Erythroblast (primary cell): ENCODE measurements around the gene STAT5A.

Experiments used
- DNase-seq, 2 experiments: peaks; one replicate each; lab custom pipeline; 2025; lab: John Stamatoyannopoulos, UW
- GATA1 ChIP-seq: IDR thresholded peaks from 2 replicates; pipeline ENCODE4 v1.6.1; 2011; ENCODE audit warnings: low read depth, mild to moderate bottlenecking, control low read depth, low read length, moderate library complexity
- POLR2A ChIP-seq: IDR thresholded peaks from 2 replicates; pipeline ENCODE4 v1.6.1; 2011; ENCODE audit warnings: mild to moderate bottlenecking, low read length

The STAT5A gene

DNA sequence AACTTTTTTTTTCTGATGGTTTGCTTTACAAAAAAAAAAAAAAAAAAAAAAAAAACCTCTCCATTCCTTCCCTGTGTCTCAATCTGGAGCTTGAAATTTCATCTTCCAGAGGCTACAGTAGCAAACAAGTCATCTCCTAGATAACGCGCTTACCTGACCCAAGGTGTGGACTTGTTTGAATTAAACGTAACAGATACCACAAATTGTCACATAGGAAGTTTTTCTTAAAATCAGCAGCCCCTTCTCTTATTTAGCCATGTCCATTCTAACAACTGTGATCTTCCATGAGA, 14.1 kb upstream of the STAT5A start:
- DNase-seq: peak in 1 of 2 experiments; percentile 64
- no peak for TF ChIP-seq GATA1
- TF ChIP-seq POLR2A: no peak

DNA sequence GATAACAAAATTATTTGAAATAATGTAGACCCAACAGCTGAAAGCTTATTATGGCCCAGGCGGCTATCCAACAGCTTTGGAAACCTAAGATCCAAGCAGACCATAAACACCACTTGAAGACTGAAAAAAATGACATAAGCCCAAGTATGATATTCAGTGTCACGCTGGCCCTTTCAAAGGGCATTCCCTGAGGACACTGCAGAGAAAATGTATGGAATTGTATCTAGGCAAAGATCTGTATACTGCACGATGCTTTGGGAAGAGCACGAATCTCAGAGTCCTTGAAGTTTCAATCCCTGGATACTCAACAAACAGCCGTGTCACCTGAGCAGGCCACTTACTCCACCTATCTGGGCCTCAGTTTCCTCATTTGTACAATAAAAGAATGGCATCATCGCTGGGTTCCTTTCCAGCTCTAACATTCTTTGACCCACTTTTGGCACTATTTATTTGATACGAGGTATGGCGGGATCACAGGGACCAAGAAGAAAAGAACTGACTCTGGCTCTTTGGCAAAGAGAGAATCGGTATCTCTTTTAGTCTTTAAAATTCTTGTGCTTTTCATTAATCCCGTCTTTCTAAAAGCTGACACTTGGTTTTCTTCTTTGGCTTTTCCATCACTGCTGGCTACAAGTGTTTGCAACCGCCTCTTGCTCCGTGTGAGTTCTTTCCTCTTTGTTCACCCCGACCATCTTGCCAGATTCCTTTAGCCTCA, 13.3 kb upstream of the STAT5A start:
- DNase-seq: peak; percentile 31 to 74

DNA sequence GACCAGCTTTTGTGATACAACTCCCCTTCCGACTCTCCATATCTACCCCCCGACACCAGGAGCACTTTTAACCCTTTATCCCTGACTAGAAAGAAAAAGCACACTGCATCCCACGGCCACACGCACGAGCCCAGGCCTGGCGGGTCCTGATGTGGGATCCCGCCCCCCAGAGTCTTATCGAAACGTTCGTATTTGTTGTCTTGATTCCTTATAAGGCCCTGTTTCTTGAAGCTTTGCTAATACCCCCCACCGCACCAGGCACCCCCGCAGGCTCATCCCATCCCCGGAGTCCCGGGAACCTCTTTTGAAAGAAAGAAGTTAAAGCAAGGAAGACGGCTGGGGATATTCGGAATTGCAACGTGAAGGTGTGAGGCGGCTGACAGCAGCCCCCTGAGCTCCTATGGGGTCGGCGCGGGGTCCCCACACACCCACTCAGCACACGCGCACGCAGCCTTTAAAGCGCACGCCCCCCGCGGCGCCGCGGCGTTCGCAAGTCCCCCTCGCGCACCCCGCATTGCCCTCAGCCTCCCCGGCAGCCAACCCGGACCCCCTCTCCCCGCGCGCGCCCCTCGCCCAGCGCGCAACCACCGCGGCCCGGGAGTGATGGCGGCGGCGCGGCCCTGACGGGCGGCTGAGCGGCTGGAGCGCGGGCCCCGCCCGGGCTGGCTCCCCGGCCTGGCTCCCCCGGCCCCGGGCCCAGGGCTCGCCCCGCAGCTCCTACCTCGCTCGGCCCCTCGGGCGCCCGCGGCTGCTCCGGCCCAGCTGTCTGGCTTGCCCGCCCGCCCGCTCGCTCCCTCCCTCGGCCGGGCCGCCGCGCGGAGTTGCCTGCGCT, 12.6 kb upstream of the STAT5A start:
- TF ChIP-seq GATA1 (no peak), POLR2A (peak; percentile 79)
- peak; percentile 90 to 91 for DNase-seq

More for the DNA sequence above, 13.3 kb upstream of the STAT5A start:
- TF ChIP-seq GATA1 (no peak), POLR2A (no peak)

GRCh38 chr17:42276359-42276608, 12.0 kb upstream of the STAT5A start, which contains the start of gene STAT5B:
STAT5B (minus strand) TSS chr17:42276391; CDS start chr17:42232127, 44,264 bp downstream.
- TF ChIP-seq GATA1 (no peak), POLR2A (peak; percentile 72)
- peak; percentile 84 to 92 for DNase-seq

DNA sequence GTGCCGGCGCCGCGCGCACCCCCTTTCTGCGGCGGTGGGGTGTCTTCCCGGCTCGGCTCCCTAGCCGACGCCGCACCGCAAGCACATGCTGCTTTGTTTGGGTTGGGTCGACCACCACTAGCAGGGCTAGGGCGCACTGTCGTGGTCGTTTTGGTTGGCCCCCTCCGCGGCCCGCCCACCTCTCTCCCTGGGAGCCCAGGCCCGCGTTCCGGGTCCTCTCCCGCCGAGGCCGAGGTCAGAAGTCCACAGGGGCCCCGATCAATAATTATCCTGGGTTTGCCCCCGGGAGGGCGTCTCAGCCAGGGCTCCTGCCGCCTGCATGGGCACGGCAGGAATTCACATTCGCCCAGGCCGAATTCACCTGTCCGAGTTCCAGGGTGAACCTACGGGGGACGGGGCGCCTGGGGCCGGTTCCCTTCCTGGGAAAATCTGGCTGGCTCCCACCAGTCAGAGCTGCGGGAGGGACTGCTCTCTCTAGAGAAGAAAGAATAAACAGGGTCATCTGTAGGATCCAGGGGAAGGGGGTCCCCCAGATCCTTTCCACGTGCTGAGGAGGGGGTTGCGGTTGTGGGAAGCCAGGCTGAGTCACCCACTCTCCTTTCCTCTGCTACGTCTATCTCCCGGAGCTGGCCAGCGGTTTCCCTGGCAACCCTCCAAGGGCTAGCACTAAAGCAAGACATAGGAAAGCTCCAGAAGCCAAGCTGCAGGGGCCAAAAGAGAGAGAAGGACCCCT, 11.5 kb upstream of the STAT5A start:
- no peak for TF ChIP-seq POLR2A
- no peak for TF ChIP-seq GATA1
- peak; percentile 66 to 72 for DNase-seq

DNA sequence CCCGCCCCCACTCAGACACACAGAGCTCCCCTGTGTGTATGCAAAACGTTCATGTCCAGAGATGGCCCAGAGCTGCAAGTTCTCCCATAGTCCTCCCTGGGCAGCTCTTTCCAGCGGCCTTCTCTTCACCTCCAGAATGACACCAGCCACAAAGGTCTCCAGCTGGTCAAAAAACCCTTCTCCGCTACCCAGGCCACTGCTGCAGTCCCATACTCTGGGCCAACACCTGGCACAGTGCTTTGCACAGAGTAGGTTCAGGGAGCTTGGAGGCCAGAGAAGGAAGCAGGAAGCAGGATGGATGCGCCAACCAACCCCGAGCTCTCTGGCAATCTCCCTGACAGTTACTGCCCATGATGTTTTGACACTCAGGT, 11.0 kb upstream of the STAT5A start:
- no peak for DNase-seq
- TF ChIP-seq POLR2A (no peak), GATA1 (no peak)

DNA sequence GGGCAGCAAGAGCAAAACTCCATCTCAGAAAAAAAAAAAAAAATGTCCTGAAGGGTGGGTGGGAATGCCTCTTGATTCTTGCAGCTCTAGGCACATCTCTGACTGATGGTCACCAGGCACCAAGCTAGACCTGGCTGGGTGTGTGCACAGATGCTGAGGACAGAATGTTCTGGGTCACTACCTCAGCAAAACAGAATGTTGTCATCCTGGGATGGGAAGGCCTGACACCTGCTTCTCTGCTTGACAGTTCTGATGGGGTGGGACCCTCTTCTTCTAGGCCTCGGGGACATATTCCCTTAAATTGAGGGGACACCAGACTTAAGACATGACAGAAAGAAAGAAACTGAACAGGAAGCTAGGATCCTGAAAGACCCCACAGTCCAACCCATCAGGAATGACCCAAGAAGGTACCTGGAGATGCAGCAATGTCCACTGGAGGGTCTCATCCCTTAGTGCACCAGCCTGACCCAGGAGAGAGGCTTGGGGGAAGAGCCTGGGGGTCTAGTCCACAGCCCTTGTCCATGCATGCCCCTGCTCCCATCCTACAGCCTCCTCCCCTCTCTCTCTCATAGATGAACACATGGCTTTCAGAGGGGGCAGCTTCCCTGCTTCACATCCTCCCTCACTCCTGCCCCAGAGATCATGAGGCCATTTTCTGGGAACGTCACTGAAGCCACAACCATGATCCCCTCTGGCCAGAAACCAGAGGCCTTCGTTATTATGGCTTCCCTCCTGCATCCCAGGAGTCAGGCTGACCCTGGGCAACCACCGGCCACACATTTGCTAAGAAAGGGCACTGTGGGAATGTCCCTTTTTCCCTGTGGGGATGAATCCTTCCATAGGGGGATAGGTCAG, 8.3 kb upstream of the STAT5A start:
- DNase-seq: no peak
- no peak for TF ChIP-seq POLR2A
- TF ChIP-seq GATA1: no peak

GRCh38 chr17:42281571-42282096, 6.7 kb upstream of the STAT5A start:
- TF ChIP-seq POLR2A (no peak), GATA1 (no peak)

GRCh38 chr17:42282478-42283080, 5.7 kb upstream of the STAT5A start:
- no peak for DNase-seq
- TF ChIP-seq POLR2A (no peak), GATA1 (no peak)

More at GRCh38 chr17:42281571-42282096, 6.7 kb upstream of the STAT5A start:
- DNase-seq: no peak

GRCh38 chr17:42283241-42284023, 4.9 kb upstream of the STAT5A start:
- TF ChIP-seq GATA1: no peak
- no peak for TF ChIP-seq POLR2A
- no peak for DNase-seq

- TF ChIP-seq POLR2A (no peak), GATA1 (no peak)
Observed at GRCh38 chr17:42284024-42284369, 4.3 kb upstream of the STAT5A start.

GRCh38 chr17:42284566-42284965, 3.7 kb upstream of the STAT5A start:
- DNase-seq: no peak
- TF ChIP-seq POLR2A: no peak
- TF ChIP-seq GATA1: no peak

More at GRCh38 chr17:42284024-42284369, 4.3 kb upstream of the STAT5A start:
- no peak for DNase-seq

DNA sequence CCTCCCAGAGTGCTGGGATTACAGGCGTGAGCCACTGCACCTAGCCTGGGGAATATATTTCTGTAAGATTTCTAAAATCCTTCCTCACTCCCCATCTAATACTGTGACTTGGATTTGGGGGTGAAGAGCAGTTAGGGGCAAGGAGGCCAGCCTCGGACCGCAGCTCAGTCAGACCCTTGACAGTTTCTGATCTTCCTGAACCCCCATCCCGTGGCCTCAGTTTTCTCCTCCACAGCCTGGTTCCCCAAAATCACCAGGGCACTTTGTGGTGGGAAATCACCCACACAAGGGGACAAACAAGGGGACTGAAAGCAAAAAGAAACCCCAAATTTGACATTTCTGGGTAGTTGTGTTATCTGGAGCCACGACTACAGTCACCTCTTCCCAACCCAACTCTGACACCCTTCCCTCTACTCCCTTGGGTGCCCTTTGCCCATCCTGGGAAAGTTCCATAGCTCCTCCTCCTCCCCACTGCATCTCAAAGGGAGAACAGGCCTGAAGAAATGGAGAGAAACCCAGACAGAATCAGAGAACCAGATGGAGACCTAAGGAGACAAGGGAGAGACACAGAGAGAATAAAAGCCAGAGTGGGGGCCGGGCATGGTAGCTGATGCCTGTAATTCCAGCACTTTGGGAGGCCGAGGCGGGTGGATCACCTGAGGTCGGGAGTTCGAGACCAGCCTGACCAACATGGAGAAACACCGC, 2.8 kb upstream of the STAT5A start:
- TF ChIP-seq GATA1 (no peak), POLR2A (no peak)
- no peak for DNase-seq
